Lung microvascular endothelial cell (primary cell): ENCODE data around the gene CAGE1. TPM values are rescaled to one million over a fixed set of nuclear protein-coding genes. Genes with fewer than 3 reads are reported as not detected.
"Not testable (repeated sequence)": the region's sequence is repeated elsewhere in the genome, so short reads cannot be mapped to it uniquely, and the experiment has no call there.

Experiments used
- DNase-seq, 2 donors: peaks; one replicate each; pipeline versions ENCODE4 v3.0.0 to v3.0.0-alpha.2; 2010; ENCODE audit warnings: low read depth in 2 of 2
- total RNA-seq: library from RNA; depleted of rRNA; stranded (reverse); fragments of >200 nt; gene quantifications from 2 replicates; pipeline ENCODE4 v1.2.1, GENCODE V29; 2014

The CAGE1 gene
- total RNA-seq, 1 donor from 2014 or later = 0.20 TPM

GRCh38 chr6:7339007-7339732, 50.4 kb downstream of the CAGE1 start:
- peak; percentile 45 to 55 for DNase-seq

- no peak for DNase-seq
Observed at GRCh38 chr6:7338031-7338430, 51.5 kb downstream of the CAGE1 start.

GRCh38 chr6:7335519-7335918, 54.0 kb downstream of the CAGE1 start:
- DNase-seq = no peak

- no peak for DNase-seq
Observed at GRCh38 chr6:7334685-7335084, 54.9 kb downstream of the CAGE1 start.

GRCh38 chr6:7332090-7332745, 57.3 kb downstream of the CAGE1 start:
- no peak for DNase-seq

- no peak for DNase-seq
Observed at GRCh38 chr6:7331452-7331851, 58.1 kb downstream of the CAGE1 start.

GRCh38 chr6:7328243-7328642, 61.3 kb downstream of the CAGE1 start:
- no peak for DNase-seq

GRCh38 chr6:7325750-7326149, 63.8 kb downstream of the CAGE1 start:
- no peak for DNase-seq

GRCh38 chr6:7324520-7324919, 65.0 kb downstream of the CAGE1 start:
- DNase-seq = no peak

- DNase-seq = no peak
Observed at GRCh38 chr6:7323074-7323473, 66.5 kb downstream of the CAGE1 start.

- not testable (repeated sequence) for DNase-seq
Observed at GRCh38 chr6:7321866-7322265, 67.7 kb downstream of the CAGE1 start.

GRCh38 chr6:7319406-7319805, 70.1 kb downstream of the CAGE1 start:
- DNase-seq = not testable (repeated sequence)

- no peak for DNase-seq
Observed at GRCh38 chr6:7317538-7317937, 72.0 kb downstream of the CAGE1 start.

- no peak for DNase-seq
Observed at GRCh38 chr6:7316658-7317533, 72.6 kb downstream of the CAGE1 start.

- DNase-seq = no peak
Observed at GRCh38 chr6:7315948-7316365, 73.6 kb downstream of the CAGE1 start.

- DNase-seq = not testable (repeated sequence)
Observed at GRCh38 chr6:7315087-7315947, 74.2 kb downstream of the CAGE1 start.

GRCh38 chr6:7314414-7314813, 75.1 kb downstream of the CAGE1 start:
- DNase-seq = no peak

GRCh38 chr6:7313505-7314165, 75.9 kb downstream of the CAGE1 start:
- no peak for DNase-seq

- DNase-seq = peak; percentile 97 to 98
Observed at GRCh38 chr6:7312616-7313504, 76.7 kb downstream of the CAGE1 start, which contains the start of gene SSR1. TSS of gene SSR1 (minus strand) at chr6:7313199. CDS start at chr6:7313120, 79 bp downstream.
